ENCODE data around the gene LRR1. TPM values are rescaled to one million over a fixed set of nuclear protein-coding genes. Genes with fewer than 3 reads are reported as not detected.

LRR1 gene
- total and polyA plus RNA-seq, 9 of the 15 experiments (the other 6 are each of a cell fraction or from before 2014, with no cell fraction given), result 26.5 to 58.1 (median 31.8) TPM

GRCh38 chr14:49585803-49586672 lies 12.7 kb upstream of the LRR1 start, which contains the start of gene RPS29 (continued):
- TF ChIP-seq, protein P1, sequence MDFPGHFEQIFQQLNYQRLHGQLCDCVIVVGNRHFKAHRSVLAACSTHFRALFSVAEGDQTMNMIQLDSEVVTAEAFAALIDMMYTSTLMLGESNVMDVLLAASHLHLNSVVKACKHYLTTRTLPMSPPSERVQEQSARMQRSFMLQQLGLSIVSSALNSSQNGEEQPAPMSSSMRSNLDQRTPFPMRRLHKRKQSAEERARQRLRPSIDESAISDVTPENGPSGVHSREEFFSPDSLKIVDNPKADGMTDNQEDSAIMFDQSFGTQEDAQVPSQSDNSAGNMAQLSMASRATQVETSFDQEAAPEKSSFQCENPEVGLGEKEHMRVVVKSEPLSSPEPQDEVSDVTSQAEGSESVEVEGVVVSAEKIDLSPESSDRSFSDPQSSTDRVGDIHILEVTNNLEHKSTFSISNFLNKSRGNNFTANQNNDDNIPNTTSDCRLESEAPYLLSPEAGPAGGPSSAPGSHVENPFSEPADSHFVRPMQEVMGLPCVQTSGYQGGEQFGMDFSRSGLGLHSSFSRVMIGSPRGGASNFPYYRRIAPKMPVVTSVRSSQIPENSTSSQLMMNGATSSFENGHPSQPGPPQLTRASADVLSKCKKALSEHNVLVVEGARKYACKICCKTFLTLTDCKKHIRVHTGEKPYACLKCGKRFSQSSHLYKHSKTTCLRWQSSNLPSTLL (IDR thresholded peaks at IDR 0.05), result no peak
- TF ChIP-seq, protein P2, sequence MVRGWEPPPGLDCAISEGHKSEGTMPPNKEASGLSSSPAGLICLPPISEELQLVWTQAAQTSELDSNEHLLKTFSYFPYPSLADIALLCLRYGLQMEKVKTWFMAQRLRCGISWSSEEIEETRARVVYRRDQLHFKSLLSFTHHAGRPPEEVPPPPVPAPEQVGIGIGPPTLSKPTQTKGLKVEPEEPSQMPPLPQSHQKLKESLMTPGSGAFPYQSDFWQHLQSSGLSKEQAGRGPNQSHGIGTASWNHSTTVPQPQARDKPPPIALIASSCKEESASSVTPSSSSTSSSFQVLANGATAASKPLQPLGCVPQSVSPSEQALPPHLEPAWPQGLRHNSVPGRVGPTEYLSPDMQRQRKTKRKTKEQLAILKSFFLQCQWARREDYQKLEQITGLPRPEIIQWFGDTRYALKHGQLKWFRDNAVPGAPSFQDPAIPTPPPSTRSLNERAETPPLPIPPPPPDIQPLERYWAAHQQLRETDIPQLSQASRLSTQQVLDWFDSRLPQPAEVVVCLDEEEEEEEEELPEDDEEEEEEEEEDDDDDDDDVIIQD (CRISPR knock-in tag; IDR thresholded peaks at IDR 0.05), result no peak
- TF ChIP-seq ELF4 (CRISPR knock-in tag; IDR thresholded peaks at IDR 0.05) (0 out of 2 replicates have a peak, but pooled peaks have one; percentile 46), POU5F1 (IDR thresholded peaks at IDR 0.05; ENCODE audit: borderline replicate concordance, low read depth, low read length, partially characterized antibody) (no peak), GTF2A2 (tag; IDR thresholded peaks at IDR 0.05) (no peak), ZNF232 (CRISPR knock-in tag; IDR thresholded peaks at IDR 0.05) (no peak), ZEB2 (IDR thresholded peaks at IDR 0.05) (no peak), TFAP4 (CRISPR knock-in tag; IDR thresholded peaks at IDR 0.05; ENCODE audit: borderline replicate concordance) (peak; percentile 78), PRDM10 (IDR thresholded peaks at IDR 0.05; ENCODE audit: partially characterized antibody) (peak; percentile 75), CTBP1 (IDR thresholded peaks at IDR 0.05; ENCODE audit: borderline replicate concordance) (peak; percentile 88; the same call in 1 of the 2 replicates), NFRKB (IDR thresholded peaks at IDR 0.05; ENCODE audit: low read depth) (peak; percentile 79; the same call in 1 of the 2 replicates), ATF7 (IDR thresholded peaks at IDR 0.05) (peak; percentile 100), ZNF764 (CRISPR knock-in tag; IDR thresholded peaks at IDR 0.05; ENCODE audit: low read depth) (no peak), ZNF12 (CRISPR knock-in tag; IDR thresholded peaks at IDR 0.05) (no peak), FOXA3 (CRISPR knock-in tag; conservative IDR thresholded peaks at IDR 0.05 in 1 of 2, IDR thresholded peaks at IDR 0.05 in 1 of 2) (no peak; a peak in 1 of 4 replicates), ZNF408 (CRISPR knock-in tag; IDR thresholded peaks at IDR 0.05; ENCODE audit: low read depth) (no peak), ZNF699 (CRISPR knock-in tag; IDR thresholded peaks at IDR 0.05; ENCODE audit: insufficient replicate concordance) (no peak), YBX1 (IDR thresholded peaks at IDR 0.05) (no peak), RBM39 (optimal IDR thresholded peaks at IDR 0.05; ENCODE audit: low read depth, low read length) (no peak), SREBF1 (IDR thresholded peaks at IDR 0.05; ENCODE audit: borderline replicate concordance, low read depth, low read length) (no peak)

All from K562 (cell line).